ENCODE data around the gene TEKT4. TPM values are rescaled to one million over a fixed set of nuclear protein-coding genes. Genes with fewer than 3 reads are reported as not detected.
"Not testable (repeated sequence)": the region's sequence is repeated elsewhere in the genome, so short reads cannot be mapped to it uniquely, and the experiment has no call there.

TEKT4 gene
- total RNA-seq, 1 experiment from 2014 or later, result not detected

DNA sequence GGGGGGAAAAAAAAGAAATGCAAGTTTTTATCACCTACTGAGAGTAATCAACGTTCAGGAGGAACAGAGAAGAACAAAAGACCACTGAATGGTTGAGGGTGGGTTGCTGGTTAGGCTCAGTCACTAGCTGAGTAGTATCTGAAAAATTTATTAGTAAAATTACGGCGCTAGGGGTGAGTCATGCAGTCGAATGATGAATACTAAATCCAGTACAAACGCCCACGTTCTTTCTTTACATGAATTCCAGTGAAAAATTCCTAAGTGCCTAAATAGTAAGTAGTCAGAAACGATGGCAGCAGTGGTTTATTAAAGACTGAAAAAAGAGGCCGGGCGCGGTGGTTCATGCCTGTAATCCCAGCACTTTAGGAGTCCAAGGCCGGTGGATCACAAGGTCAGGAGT, 52.0 kb downstream of the TEKT4 start:
- H3K4me1 ChIP-seq, result no peaks in the 10 kb centered on the region
- H3K27me3 ChIP-seq, result no peaks in the 10 kb centered on the region
- H3K9me3 ChIP-seq (replicated peaks), result no peaks in the 10 kb centered on the region
- no peak overlapping the region for H3K27ac ChIP-seq
- H3K4me3 ChIP-seq, result no peak overlapping the region
- H3K36me3 ChIP-seq, result no peaks in the 10 kb centered on the region
- DNase-seq, result no peak

DNA sequence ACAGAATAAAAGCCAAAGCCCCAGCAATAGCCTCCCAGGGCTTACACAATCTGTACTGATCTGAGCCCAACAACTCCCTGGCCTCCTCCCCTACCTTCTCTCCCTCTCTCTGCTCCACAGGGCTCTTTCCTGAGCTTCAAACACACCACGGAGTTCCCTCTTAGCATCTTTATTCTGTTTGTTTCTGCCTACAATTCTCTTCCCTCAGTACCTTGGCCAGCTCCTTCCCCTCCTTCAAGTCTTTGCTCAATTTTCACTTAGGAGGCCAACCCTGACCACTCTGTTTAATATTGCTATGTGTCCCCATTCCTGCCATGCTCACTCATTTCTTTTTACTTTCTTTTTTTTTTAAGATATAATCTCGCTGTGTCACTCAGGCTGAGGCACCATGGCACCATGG, 53.8 kb downstream of the TEKT4 start:
- not testable (repeated sequence) for DNase-seq; H3K9me3 ChIP-seq (replicated peaks); H3K4me1 ChIP-seq; H3K27ac ChIP-seq; H3K36me3 ChIP-seq; H3K27me3 ChIP-seq; H3K4me3 ChIP-seq

Other genes starting within 250 kb of the TEKT4 start
- gene MAL, start 154.3 kb downstream of the TEKT4 start, total RNA-seq (2014; rRNA removed; shearing (Covaris generic)), result not detected in 2 replicates